ENCODE data around the gene STOML3. TPM values are rescaled to one million over a fixed set of nuclear protein-coding genes. Genes with fewer than 3 reads are reported as not detected.

STOML3 gene, protein sequence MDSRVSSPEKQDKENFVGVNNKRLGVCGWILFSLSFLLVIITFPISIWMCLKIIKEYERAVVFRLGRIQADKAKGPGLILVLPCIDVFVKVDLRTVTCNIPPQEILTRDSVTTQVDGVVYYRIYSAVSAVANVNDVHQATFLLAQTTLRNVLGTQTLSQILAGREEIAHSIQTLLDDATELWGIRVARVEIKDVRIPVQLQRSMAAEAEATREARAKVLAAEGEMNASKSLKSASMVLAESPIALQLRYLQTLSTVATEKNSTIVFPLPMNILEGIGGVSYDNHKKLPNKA
- total RNA-seq (not detected), polyA plus RNA-seq (not detected)
- long read RNA-seq, donor 1, result 0 reads
- long read RNA-seq, donor 2, result 0 reads

- Histone ChIP-seq H3K27ac (ENCODE audit: low read depth in 1 of 2, low read length in 2 of 2) (no peak within 1 kb of the TSS), H3K4me1 (ENCODE audit: control insufficient read depth in 1 of 2, insufficient read depth in 2 of 2, low read length in 2 of 2) (no peaks in the 10 kb centered on the region), H3K36me3 (ENCODE audit: control insufficient read depth in 1 of 2, insufficient read depth in 2 of 2, low read length in 1 of 2) (no peaks in the 10 kb centered on the region), H3K27me3 (ENCODE audit: control insufficient read depth in 1 of 2, insufficient read depth in 2 of 2, low read length in 1 of 2) (no peaks in the 10 kb centered on the region), H3K4me3 (ENCODE audit: low read length in 2 of 2) (no peak within 1 kb of the TSS), H3K9me3 (ENCODE audit: control insufficient read depth, low read length) (no peaks in the 10 kb centered on the region)
- intact Hi-C loops (cut with DNase I), result no loop called here
- DNase-seq (no peak), ATAC-seq (ENCODE audit: low FRiP score) (no peak)
These were observed at the start of gene STOML3 for GRCh38 chr13:38990693-38991092. Gene STOML3 (minus strand): TSS chr13:38990831. CDS start chr13:38990721, 110 bp downstream.

DNA sequence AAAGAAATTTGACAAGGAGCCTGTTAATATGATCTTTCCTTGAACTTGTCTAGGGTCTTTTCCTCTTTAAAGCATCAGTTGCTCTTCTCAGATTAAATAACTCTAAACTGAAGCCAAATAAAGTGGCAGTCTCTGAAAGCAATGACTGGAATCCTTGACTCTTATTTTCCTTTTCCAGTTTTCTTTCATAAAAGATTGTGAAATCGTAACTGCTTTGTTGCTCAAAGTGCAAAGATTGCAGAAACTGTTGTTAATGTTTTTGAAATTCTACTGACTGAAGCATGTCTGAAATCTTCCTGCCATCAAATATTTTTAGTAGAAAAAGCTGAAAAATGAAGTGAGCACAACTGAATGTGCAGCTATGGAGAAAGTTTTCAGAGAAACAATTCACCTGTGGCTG lies 49.6 kb upstream of the STOML3 start:
- Histone ChIP-seq H3K27me3 (ENCODE audit: control insufficient read depth in 1 of 2, insufficient read depth in 2 of 2, low read length in 1 of 2) (no peaks in the 10 kb centered on the region), H3K4me1 (ENCODE audit: control insufficient read depth in 1 of 2, insufficient read depth in 2 of 2, low read length in 2 of 2) (no peaks in the 10 kb centered on the region), H3K36me3 (ENCODE audit: control insufficient read depth in 1 of 2, insufficient read depth in 2 of 2, low read length in 1 of 2) (peaks cover 0 to 2% of the 10 kb centered on the region in 2 donors), H3K27ac (ENCODE audit: low read depth in 1 of 2, low read length in 2 of 2) (no peak overlapping the region), H3K4me3 (ENCODE audit: low read length in 2 of 2) (no peak overlapping the region), H3K9me3 (ENCODE audit: control insufficient read depth, low read length) (no peaks in the 10 kb centered on the region)
- ATAC-seq (ENCODE audit: low FRiP score), result no peak
- intact Hi-C loops (cut with DNase I), result no loop called here
- no peak for DNase-seq
- WGBS, 2 donors, result 22 to 28% methylated on average over 1 of the region's 1 CpG

DNA sequence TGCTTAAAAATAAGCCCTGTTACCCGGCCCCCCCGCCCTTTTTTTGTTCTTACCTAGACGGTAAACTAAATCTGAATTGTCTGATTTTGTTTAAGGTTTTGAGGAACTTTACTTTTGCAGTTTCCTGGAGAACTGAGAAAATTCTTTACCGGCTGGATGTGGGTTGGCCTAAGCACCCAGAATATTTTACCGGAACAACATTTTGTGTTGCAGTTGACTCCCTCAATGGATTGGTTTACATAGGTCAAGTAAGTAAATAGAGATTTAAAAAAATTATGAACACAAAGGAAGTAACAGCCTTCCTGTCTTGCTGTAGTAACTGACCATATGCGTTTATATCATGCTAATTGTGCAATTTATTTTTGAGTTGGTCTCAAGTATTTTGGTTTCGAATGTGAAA lies 48.4 kb upstream of the STOML3 start:
- intact Hi-C loops (cut with DNase I), result loop anchor here in 1 of 2 donors (10.0 kb wide), 1 partner anchor 616 kb away; the partner anchor contains the start of gene COG6
- Histone ChIP-seq H3K4me3 (ENCODE audit: low read length in 2 of 2) (peak overlapping the region; percentile 78 to 96), H3K9me3 (ENCODE audit: control insufficient read depth, low read length) (no peaks in the 10 kb centered on the region), H3K4me1 (ENCODE audit: control insufficient read depth in 1 of 2, insufficient read depth in 2 of 2, low read length in 2 of 2) (no peaks in the 10 kb centered on the region), H3K27me3 (ENCODE audit: control insufficient read depth in 1 of 2, insufficient read depth in 2 of 2, low read length in 1 of 2) (no peaks in the 10 kb centered on the region), H3K27ac (ENCODE audit: low read depth in 1 of 2, low read length in 2 of 2) (no peak overlapping the region), H3K36me3 (ENCODE audit: control insufficient read depth in 1 of 2, insufficient read depth in 2 of 2, low read length in 1 of 2) (peaks cover 0 to 2% of the 10 kb centered on the region in 2 donors)
- no peak for DNase-seq
- WGBS, 2 donors, result 18 to 22% methylated on average over 7 of the region's 7 CpGs
- no peak for ATAC-seq (ENCODE audit: low FRiP score)

GRCh38 chr13:39038569-39039030 lies 48.0 kb upstream of the STOML3 start:
- Histone ChIP-seq H3K4me3 (ENCODE audit: low read length in 2 of 2) (peak overlapping the region; percentile 78 to 96), H3K27me3 (ENCODE audit: control insufficient read depth in 1 of 2, insufficient read depth in 2 of 2, low read length in 1 of 2) (no peaks in the 10 kb centered on the region), H3K27ac (ENCODE audit: low read depth in 1 of 2, low read length in 2 of 2) (peak overlapping the region in 1 of 2 donors; percentile 22), H3K36me3 (ENCODE audit: control insufficient read depth in 1 of 2, insufficient read depth in 2 of 2, low read length in 1 of 2) (no peaks in the 10 kb centered on the region), H3K4me1 (ENCODE audit: control insufficient read depth in 1 of 2, insufficient read depth in 2 of 2, low read length in 2 of 2) (no peaks in the 10 kb centered on the region), H3K9me3 (ENCODE audit: control insufficient read depth, low read length) (no peaks in the 10 kb centered on the region)
- ATAC-seq (ENCODE audit: low FRiP score), result peak; percentile 44
- intact Hi-C loops (cut with DNase I), result loop anchor here in 1 of 2 donors (10.0 kb wide), 1 partner anchor 616 kb away; the partner anchor contains the start of gene COG6
- peak in 1 of 2 donors; percentile 57 for DNase-seq
- 0 to 1% methylated on average over 15 of the region's 15 CpGs for WGBS, 2 donors

- H3K27me3 ChIP-seq (ENCODE audit: control insufficient read depth in 1 of 2, insufficient read depth in 2 of 2, low read length in 1 of 2), result no peaks in the 10 kb centered on the region
- intact Hi-C loops (cut with DNase I), result loop anchor here in 1 of 2 donors (10.0 kb wide), 1 partner anchor 617 kb away; the partner anchor contains the start of gene COG6
- WGBS, 2 donors, result 0% methylated on average over 40 to 41 of the region's 41 CpGs
- peak within 1 kb of the TSS; percentile 78 to 100 for H3K4me3 ChIP-seq (ENCODE audit: low read length in 2 of 2)
- H3K4me1 ChIP-seq (ENCODE audit: control insufficient read depth in 1 of 2, insufficient read depth in 2 of 2, low read length in 2 of 2), result no peaks in the 10 kb centered on the region
- DNase-seq (peak; percentile 96), ATAC-seq (ENCODE audit: low FRiP score) (peak; percentile 96)
- H3K27ac ChIP-seq (ENCODE audit: low read depth in 1 of 2, low read length in 2 of 2), result peak within 1 kb of the TSS in 1 of 2 donors; percentile 64
- no peaks in the 10 kb centered on the region for H3K9me3 ChIP-seq (ENCODE audit: control insufficient read depth, low read length)
- no peaks in the 10 kb centered on the region for H3K36me3 ChIP-seq (ENCODE audit: control insufficient read depth in 1 of 2, insufficient read depth in 2 of 2, low read length in 1 of 2)
These were observed 47.4 kb upstream of the STOML3 start, which contains the start of the genes NHLRC3 and PROSER1 for GRCh38 chr13:39037880-39038568. Gene NHLRC3 (plus strand): TSS chr13:39038456. CDS start chr13:39038640, 184 bp downstream. Gene PROSER1 (minus strand): TSS chr13:39038089. CDS start chr13:39037242, 847 bp downstream.

GRCh38 chr13:39037410-39037879 lies 46.8 kb upstream of the STOML3 start:
- Histone ChIP-seq H3K9me3 (ENCODE audit: control insufficient read depth, low read length) (no peaks in the 10 kb centered on the region), H3K4me3 (ENCODE audit: low read length in 2 of 2) (peak overlapping the region; percentile 78 to 100), H3K27ac (ENCODE audit: low read depth in 1 of 2, low read length in 2 of 2) (peak overlapping the region in 1 of 2 donors; percentile 64), H3K27me3 (ENCODE audit: control insufficient read depth in 1 of 2, insufficient read depth in 2 of 2, low read length in 1 of 2) (no peaks in the 10 kb centered on the region), H3K4me1 (ENCODE audit: control insufficient read depth in 1 of 2, insufficient read depth in 2 of 2, low read length in 2 of 2) (no peaks in the 10 kb centered on the region), H3K36me3 (ENCODE audit: control insufficient read depth in 1 of 2, insufficient read depth in 2 of 2, low read length in 1 of 2) (no peaks in the 10 kb centered on the region)
- 0 to 1% methylated on average over 33 to 39 of the region's 39 CpGs for WGBS, 2 donors
- no peak for ATAC-seq (ENCODE audit: low FRiP score)
- intact Hi-C loops (cut with DNase I), result loop anchor here in 1 of 2 donors (10.0 kb wide), 1 partner anchor 617 kb away; the partner anchor contains the start of gene COG6
- no peak for DNase-seq

DNA sequence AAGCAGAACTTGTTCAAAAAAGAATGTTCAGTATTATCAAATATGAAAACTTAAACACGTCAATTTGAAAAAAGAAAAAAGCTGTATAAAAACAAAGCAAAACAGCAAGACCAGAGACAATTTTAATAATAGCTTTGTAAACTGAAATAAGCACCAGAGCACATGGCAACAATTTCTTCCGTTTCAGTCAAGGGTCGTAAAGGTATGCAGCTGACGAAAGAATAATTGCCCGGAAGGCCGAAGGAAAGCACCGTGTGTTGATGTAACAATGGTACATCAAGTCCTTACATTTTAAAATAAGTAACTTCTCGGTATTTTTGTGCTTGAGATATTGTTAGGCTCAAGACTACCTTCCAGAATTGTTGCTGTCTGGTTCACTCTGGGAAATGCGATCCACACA lies 45.6 kb upstream of the STOML3 start:
- Histone ChIP-seq H3K36me3 (ENCODE audit: control insufficient read depth in 1 of 2, insufficient read depth in 2 of 2, low read length in 1 of 2) (no peaks in the 10 kb centered on the region), H3K27me3 (ENCODE audit: control insufficient read depth in 1 of 2, insufficient read depth in 2 of 2, low read length in 1 of 2) (no peaks in the 10 kb centered on the region), H3K4me3 (ENCODE audit: low read length in 2 of 2) (peak overlapping the region; percentile 78 to 100), H3K27ac (ENCODE audit: low read depth in 1 of 2, low read length in 2 of 2) (no peak overlapping the region), H3K9me3 (ENCODE audit: control insufficient read depth, low read length) (no peaks in the 10 kb centered on the region), H3K4me1 (ENCODE audit: control insufficient read depth in 1 of 2, insufficient read depth in 2 of 2, low read length in 2 of 2) (no peaks in the 10 kb centered on the region)
- intact Hi-C loops (cut with DNase I), result loop anchor here in 1 of 2 donors (10.0 kb wide), 1 partner anchor 619 kb away; the partner anchor contains the start of gene COG6
- ATAC-seq (ENCODE audit: low FRiP score), result no peak
- no peak for DNase-seq
- 0 to 1% methylated on average over 9 of the region's 9 CpGs for WGBS, 2 donors

GRCh38 chr13:39035799-39036198 lies 45.2 kb upstream of the STOML3 start:
- WGBS, 2 donors, result 27 to 29% methylated on average over 2 of the region's 2 CpGs
- Histone ChIP-seq H3K27me3 (ENCODE audit: control insufficient read depth in 1 of 2, insufficient read depth in 2 of 2, low read length in 1 of 2) (no peaks in the 10 kb centered on the region), H3K36me3 (ENCODE audit: control insufficient read depth in 1 of 2, insufficient read depth in 2 of 2, low read length in 1 of 2) (no peaks in the 10 kb centered on the region), H3K9me3 (ENCODE audit: control insufficient read depth, low read length) (no peaks in the 10 kb centered on the region), H3K27ac (ENCODE audit: low read depth in 1 of 2, low read length in 2 of 2) (no peak overlapping the region), H3K4me1 (ENCODE audit: control insufficient read depth in 1 of 2, insufficient read depth in 2 of 2, low read length in 2 of 2) (no peaks in the 10 kb centered on the region), H3K4me3 (ENCODE audit: low read length in 2 of 2) (peak overlapping the region; percentile 5 to 100)
- DNase-seq (no peak), ATAC-seq (ENCODE audit: low FRiP score) (no peak)
- intact Hi-C loops (cut with DNase I), result loop anchor here in 1 of 2 donors (10.0 kb wide), 1 partner anchor 619 kb away; the partner anchor contains the start of gene COG6
